Motor neuron (in vitro differentiated cells): ENCODE results near the gene SVIL. TPM values are rescaled to one million over a fixed set of nuclear protein-coding genes. Genes with fewer than 3 reads are reported as not detected.
A peak's percentile ranks its signal among the peaks of the same experiment; 100 is the strongest.
"Not testable (repeated sequence)": the region's sequence is repeated elsewhere in the genome, so short reads cannot be mapped to it uniquely, and the experiment has no call there.

Experiments used
- ATAC-seq, 8 experiments: fragments of 200-7000 bp; cut with Tn5 transposase; replicated peaks in 6 of 8; 2 replicates each; pipeline ENCODE4 v1.8.0; 2021; ENCODE audit warnings: mild to moderate bottlenecking in 8 of 8, moderate library complexity in 8 of 8
- H3K27ac ChIP-seq, 2 donors: fragments of 250-450 bp; sonication (Bioruptor Pico); 2 replicates each; pipeline ENCODE4 v1.9.0; 2021; ENCODE audit warnings: antibody characterized with exemption in 2 of 2, mild to moderate bottlenecking in 2 of 2, moderate library complexity in 1 of 2
- H3K4me1 ChIP-seq, 2 donors: fragments of 250-450 bp; sonication (Bioruptor Pico); replicated peaks in 1 of 2; 2 replicates each; pipeline ENCODE4 v1.6.1; 2021; ENCODE audit warnings: antibody characterized with exemption in 2 of 2, mild to moderate bottlenecking in 2 of 2, moderate library complexity in 1 of 2
- H3K4me3 ChIP-seq, 5 donors: fragments of 250-450 bp; sonication (Bioruptor Pico); 2 replicates each; pipeline ENCODE4 v1.9.0; 2021; ENCODE audit warnings: antibody characterized with exemption in 5 of 5, mild to moderate bottlenecking in 5 of 5, moderate library complexity in 4 of 5
- WGBS, 10 experiments: fragments of 450-650 bp; shearing (Covaris generic); methylation state at CpG; one replicate each; pipeline ENCODE4 v1.0.0; 2022; 5-methylcytosine and 5-hydroxymethylcytosine counted together
- in situ Hi-C, 9 experiments: fragments of 400-800 bp; cut with MboI; loops; one replicate each; pipeline ENCODE4 v1.15.0; 2021; ENCODE audit warnings: low sequenced_read_pairs in 9 of 9, low pct_unique_long_range_greater_than_20kb in 2 of 9; ENCODE audit not compliant: unreplicated experiment in 9 of 9
- total RNA-seq, 8 experiments: library from RNA; unstranded; fragments of 300-600 nt; gene quantifications; 2 replicates each; pipeline versions ENCODE4 v1.2.3 to v1.2.4, GENCODE V29; 2022

The SVIL gene
- total RNA-seq, 8 experiments from 2014 or later, result 10.4 to 128 (median 37.8) TPM

GRCh38 chr10:29519659-29520058 lies 115.1 kb downstream of the SVIL start:
- H3K4me1 ChIP-seq, result peaks cover 5 to 7% of the 10 kb centered on the region in 2 donors
- ATAC-seq, result peak in 2 of 8 experiments; percentile 43 to 54
- WGBS, 10 experiments, result 59 to 100% (median 79%) methylated on average over 1 to 3 of the region's 3 CpGs; no CpG with 5 or more reads in 1 of the 10 experiments

GRCh38 chr10:29517352-29517923 lies 117.3 kb downstream of the SVIL start:
- Histone ChIP-seq H3K4me1 (peaks cover 4 to 7% of the 10 kb centered on the region in 2 donors), H3K27ac (no peak overlapping the region), H3K4me3 (no peak overlapping the region)
- WGBS, 10 experiments, result 0 to 100% (median 50%) methylated on average over 1 to 3 of the region's 8 CpGs; no CpG with 5 or more reads in 1 of the 10 experiments
- peak in 3 of 8 experiments; percentile 47 to 71 (median 62) for ATAC-seq
- in situ Hi-C loops, result no loop called here

More at GRCh38 chr10:29519659-29520058, 115.1 kb downstream of the SVIL start:
- no peak overlapping the region for H3K27ac ChIP-seq
- in situ Hi-C loops, result no loop called here
- no peak overlapping the region for H3K4me3 ChIP-seq

- H3K4me1 ChIP-seq, H3K27ac ChIP-seq, in situ Hi-C loops, H3K4me3 ChIP-seq: not testable (repeated sequence)
- peak in 2 of 8 experiments; percentile 41 to 48 for ATAC-seq
- WGBS, 10 experiments, result 50 to 93% methylated on average over 2 to 3 of the region's 19 CpGs; no CpG with 5 or more reads in 8 of the 10 experiments
These were observed 118.3 kb downstream of the SVIL start for GRCh38 chr10:29516309-29516932.

DNA sequence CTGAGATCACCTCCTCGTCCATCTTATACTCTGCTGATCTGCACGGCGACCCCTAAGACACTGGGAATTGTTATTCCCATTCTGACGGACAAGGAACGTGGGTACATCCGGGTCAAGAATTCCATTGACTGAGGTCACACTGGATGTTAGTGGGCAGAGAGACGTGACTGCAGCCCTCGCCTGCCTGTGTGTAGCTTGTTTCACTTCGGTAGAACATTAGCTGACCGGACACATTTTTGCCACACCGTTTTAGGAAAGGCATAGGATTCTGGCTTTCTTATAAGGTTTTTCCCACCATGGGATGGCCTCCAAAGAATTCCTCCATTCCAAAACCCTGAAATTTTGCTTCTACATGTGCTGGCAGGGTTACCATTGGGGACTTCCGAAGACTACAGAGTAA lies 118.9 kb downstream of the SVIL start:
- H3K27ac ChIP-seq, in situ Hi-C loops, H3K4me3 ChIP-seq, H3K4me1 ChIP-seq, ATAC-seq: not testable (repeated sequence)
- WGBS, 10 experiments, result 80 to 100% (median 85%) methylated on average over 3 to 10 of the region's 12 CpGs; no CpG with 5 or more reads in 7 of the 10 experiments

DNA sequence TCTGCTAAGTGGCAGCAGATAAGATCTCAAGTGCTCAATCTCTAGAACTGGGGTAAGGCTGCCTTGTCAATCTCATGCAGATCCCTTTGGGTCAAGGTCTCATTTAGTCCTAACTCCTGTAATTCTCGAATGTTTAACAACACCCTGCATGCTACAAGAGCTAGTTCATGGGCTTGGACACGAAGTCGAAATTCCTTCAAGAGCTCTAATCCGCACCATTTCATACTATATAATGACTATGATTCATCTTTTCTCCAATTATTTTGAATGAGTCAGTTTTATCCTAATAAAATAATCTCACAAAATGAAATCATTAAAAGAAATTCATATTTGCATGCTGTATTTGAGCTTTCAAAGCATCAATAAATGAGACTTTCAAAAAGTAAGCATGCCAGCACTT lies 119.7 kb downstream of the SVIL start:
- ATAC-seq, H3K27ac ChIP-seq, in situ Hi-C loops, H3K4me3 ChIP-seq, H3K4me1 ChIP-seq: not testable (repeated sequence)
- 0 to 93% (median 42%) methylated on average over 1 to 4 of the region's 4 CpGs; no CpG with 5 or more reads in 1 of the 10 experiments for WGBS, 10 experiments

GRCh38 chr10:29514306-29514705 lies 120.5 kb downstream of the SVIL start:
- no peak for ATAC-seq
- Histone ChIP-seq H3K4me3 (no peak overlapping the region), H3K4me1 (no peaks in the 10 kb centered on the region), H3K27ac (no peak overlapping the region)
- WGBS, 10 experiments, result 65 to 100% (median 98%) methylated on average over 1 to 7 of the region's 9 CpGs; no CpG with 5 or more reads in 1 of the 10 experiments
- in situ Hi-C loops, result no loop called here

- in situ Hi-C loops, result no loop called here
- no peaks in the 10 kb centered on the region for H3K4me1 ChIP-seq
- no peak overlapping the region for H3K4me3 ChIP-seq
- peak in 3 of 8 experiments; percentile 6 to 47 (median 27) for ATAC-seq
- 33 to 100% (median 96%) methylated on average over 1 to 10 of the region's 10 CpGs; no CpG with 5 or more reads in 2 of the 10 experiments for WGBS, 10 experiments
- no peak overlapping the region for H3K27ac ChIP-seq
These were observed 122.3 kb downstream of the SVIL start for GRCh38 chr10:29512425-29512974.

GRCh38 chr10:29511806-29512205 lies 123.0 kb downstream of the SVIL start:
- H3K4me1 ChIP-seq, H3K4me3 ChIP-seq, in situ Hi-C loops, H3K27ac ChIP-seq: not testable (repeated sequence)
- peak in 1 of 8 experiments; percentile 15 for ATAC-seq
- 17 to 100% (median 95%) methylated on average over 1 to 5 of the region's 5 CpGs; no CpG with 5 or more reads in 2 of the 10 experiments for WGBS, 10 experiments

- no CpG with 5 or more reads among the region's 24 CpGs for WGBS, 10 experiments
- in situ Hi-C loops, H3K4me1 ChIP-seq, ATAC-seq, H3K4me3 ChIP-seq, H3K27ac ChIP-seq: not testable (repeated sequence)
These were observed 124.2 kb downstream of the SVIL start for GRCh38 chr10:29510483-29511157.

DNA sequence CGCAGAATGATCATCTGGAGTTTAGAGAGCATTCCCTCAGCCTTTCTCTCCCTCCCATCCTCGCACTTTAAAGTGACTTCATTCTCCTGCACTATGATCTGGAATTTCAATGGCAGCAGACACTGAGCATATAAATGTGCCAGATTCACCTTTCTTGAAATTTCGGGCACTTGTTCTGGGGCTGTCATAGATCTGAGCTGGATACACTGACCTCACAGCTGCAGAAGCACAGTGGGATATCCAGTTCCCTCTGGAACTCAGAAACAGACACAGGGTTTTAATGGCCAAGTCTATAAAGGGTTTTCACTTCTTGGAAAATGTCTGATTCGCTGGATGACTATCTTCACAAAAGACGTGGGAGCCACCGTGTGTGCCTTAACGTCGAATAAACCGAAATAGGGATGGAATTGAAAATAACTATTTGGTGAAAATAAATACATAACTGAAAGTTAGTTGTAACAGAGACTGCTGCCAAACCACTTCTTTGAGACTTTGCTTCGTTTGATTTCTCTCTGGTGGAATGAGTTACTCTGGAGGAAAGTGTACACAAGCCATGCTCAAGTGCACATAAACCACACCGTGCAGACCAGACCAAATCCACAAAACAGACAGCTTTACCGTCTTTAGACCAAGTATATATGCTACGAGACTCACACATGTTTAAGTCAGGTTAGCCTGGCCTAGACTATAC lies 126.1 kb downstream of the SVIL start:
- ATAC-seq, result no peak
- H3K4me3 ChIP-seq, result no peak overlapping the region
- WGBS, 10 experiments, result 74 to 100% (median 89%) methylated on average over 1 to 13 of the region's 13 CpGs
- in situ Hi-C loops, result no loop called here
- H3K4me1 ChIP-seq, result peaks cover 0 to 5% of the 10 kb centered on the region in 2 donors
- H3K27ac ChIP-seq, result no peak overlapping the region

- in situ Hi-C loops, result not testable (repeated sequence)
- 40 to 80% (median 55%) methylated on average over 1 to 2 of the region's 4 CpGs; no CpG with 5 or more reads in 7 of the 10 experiments for WGBS, 10 experiments
These were observed 127.0 kb downstream of the SVIL start for GRCh38 chr10:29507750-29508149.

DNA sequence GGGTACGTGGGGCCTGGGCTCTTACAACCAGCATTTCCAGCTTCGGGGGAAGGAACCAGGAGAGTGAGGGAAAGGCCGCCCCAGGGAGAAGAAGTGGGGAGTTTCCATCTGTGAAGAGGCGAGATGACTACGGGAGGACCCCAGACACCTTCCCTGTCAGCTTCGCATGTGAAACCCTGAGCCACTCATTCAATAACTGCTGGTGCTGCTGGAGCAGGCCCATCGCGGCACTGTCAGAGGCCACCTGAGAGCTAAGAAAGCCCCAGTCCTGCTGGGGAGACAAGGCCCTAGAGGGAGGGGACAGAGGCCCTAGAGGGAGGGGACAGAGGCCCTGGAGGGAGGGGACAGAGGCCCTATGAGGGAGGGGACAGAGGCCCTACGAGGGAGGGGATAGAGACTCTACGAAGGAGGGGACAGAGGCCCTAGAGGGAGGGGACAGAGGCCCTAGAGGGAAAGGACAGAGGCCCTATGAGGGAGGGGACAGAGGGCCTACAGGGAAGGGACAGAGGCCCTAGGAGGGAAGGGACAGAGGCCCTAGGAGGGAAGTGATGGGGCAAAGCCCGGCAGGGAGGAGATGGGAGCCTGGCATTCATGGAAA lies 128.3 kb downstream of the SVIL start:
- no CpG with 5 or more reads among the region's 11 CpGs for WGBS, 10 experiments
- H3K4me3 ChIP-seq, in situ Hi-C loops, H3K27ac ChIP-seq, H3K4me1 ChIP-seq: not testable (repeated sequence)
- ATAC-seq, result peak in 5 of 8 experiments; percentile 55 to 99 (median 70)

More at GRCh38 chr10:29507750-29508149, 127.0 kb downstream of the SVIL start:
- not testable (repeated sequence) for H3K4me1 ChIP-seq, H3K4me3 ChIP-seq, H3K27ac ChIP-seq, ATAC-seq
